Ovary (tissue), 3 donors: ENCODE data around the gene CCRL2.

Source experiments
- POLR2A ChIP-seq: fragments of 450-650 bp; IDR thresholded peaks from one replicate; pipeline ENCODE4 v1.6.1; 2017; ENCODE audit warnings: antibody characterized with exemption, mild to moderate bottlenecking, moderate library complexity
- TF ChIP-seq, protein P1 (sequence below), 3 donors: fragments of 450-650 bp in 2 of 3; fragments of 200-600 bp in 1 of 3; IDR thresholded peaks; one replicate each; pipeline versions ENCODE4 v1.5.1 to v1.8.0; 2016 to 2022; ENCODE audit warnings: antibody characterized with exemption in 3 of 3, mild to moderate bottlenecking in 1 of 3
- donor health status: DM: no; HTN: no; CAD: no.

DNA sequence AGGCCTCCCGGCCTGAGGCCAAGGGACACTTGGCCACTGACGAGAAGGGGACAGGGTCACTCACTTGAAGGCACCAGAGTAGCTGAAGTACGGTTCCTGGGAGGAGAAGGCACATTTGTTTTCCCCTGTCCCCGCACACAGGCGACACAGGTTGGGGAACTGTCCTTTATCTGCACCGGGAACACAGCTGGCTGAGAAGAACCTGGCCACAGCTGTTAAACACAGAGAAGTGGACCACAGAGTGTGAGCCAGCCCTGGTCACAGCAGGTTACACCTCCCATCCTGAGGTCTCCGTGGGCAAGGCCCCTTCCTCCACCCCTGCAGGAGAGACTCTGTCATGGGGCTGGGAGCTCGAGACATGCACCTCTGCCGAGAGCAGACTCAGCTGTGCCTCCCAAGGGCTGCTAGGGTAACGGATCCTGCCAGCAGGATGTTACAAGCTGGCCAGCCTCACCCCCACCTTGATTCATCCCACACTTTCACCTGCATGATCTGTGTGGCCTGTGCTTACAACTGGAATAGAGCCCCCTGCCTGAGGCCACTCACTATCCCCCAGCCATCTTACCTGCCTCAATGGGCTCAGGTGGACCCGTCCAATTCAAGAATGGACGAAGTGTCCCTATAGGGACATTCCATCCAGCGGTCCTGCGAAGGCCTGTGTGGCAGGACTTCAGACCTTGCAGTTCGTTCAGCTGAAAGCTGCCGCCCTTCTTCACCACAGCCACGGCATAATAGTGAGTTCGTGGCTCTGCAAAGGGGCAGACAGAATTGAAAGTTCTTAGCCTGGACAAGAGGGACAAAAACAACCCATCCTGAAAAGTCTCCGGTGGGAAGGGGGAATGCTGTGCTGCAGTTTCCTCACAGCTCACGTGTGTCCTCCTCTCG lies 48.4 kb downstream of the CCRL2 start:
- TF ChIP-seq, protein P1, sequence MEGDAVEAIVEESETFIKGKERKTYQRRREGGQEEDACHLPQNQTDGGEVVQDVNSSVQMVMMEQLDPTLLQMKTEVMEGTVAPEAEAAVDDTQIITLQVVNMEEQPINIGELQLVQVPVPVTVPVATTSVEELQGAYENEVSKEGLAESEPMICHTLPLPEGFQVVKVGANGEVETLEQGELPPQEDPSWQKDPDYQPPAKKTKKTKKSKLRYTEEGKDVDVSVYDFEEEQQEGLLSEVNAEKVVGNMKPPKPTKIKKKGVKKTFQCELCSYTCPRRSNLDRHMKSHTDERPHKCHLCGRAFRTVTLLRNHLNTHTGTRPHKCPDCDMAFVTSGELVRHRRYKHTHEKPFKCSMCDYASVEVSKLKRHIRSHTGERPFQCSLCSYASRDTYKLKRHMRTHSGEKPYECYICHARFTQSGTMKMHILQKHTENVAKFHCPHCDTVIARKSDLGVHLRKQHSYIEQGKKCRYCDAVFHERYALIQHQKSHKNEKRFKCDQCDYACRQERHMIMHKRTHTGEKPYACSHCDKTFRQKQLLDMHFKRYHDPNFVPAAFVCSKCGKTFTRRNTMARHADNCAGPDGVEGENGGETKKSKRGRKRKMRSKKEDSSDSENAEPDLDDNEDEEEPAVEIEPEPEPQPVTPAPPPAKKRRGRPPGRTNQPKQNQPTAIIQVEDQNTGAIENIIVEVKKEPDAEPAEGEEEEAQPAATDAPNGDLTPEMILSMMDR (IDR thresholded peaks at IDR 0.05): no peak
- TF ChIP-seq POLR2A: no peak
